H9 (cell line): ENCODE results near the gene NPAS2. TPM values are rescaled to one million over a fixed set of nuclear protein-coding genes. Genes with fewer than 3 reads are reported as not detected.

Experiments
- DNase-seq: peaks from one replicate; pipeline ENCODE4 v3.0.0-alpha.2; 2017
- H2AFZ ChIP-seq: one replicate; pipeline ENCODE4 v1.6.1; 2013; ENCODE audit warnings: mild to moderate bottlenecking, low read length, control low read depth, moderate library complexity
- H2AK5ac ChIP-seq: 2 replicates; pipeline ENCODE4 v1.6.1; 2013; ENCODE audit warnings: low read length, control low read depth, mixed read lengths; ENCODE audit not compliant: insufficient read length
- H2BK120ac ChIP-seq: one replicate; pipeline ENCODE4 v1.6.1; 2013; ENCODE audit warnings: low read depth, mild to moderate bottlenecking, low read length, control low read depth, inconsistent platforms; ENCODE audit not compliant: poor library complexity, severe bottlenecking
- H2BK12ac ChIP-seq: 2 replicates; pipeline ENCODE4 v1.6.1; 2013; ENCODE audit warnings: low read length, control low read depth, mixed read lengths, low read depth; ENCODE audit not compliant: insufficient read length
- H2BK15ac ChIP-seq: 2 replicates; pipeline ENCODE4 v1.6.1; 2013; ENCODE audit warnings: low read depth, low read length, control low read depth
- H2BK20ac ChIP-seq: one replicate; pipeline ENCODE4 v1.6.1; 2013; ENCODE audit warnings: low read depth, mild to moderate bottlenecking, low read length, control low read depth, inconsistent platforms; ENCODE audit not compliant: poor library complexity, severe bottlenecking
- H2BK5ac ChIP-seq: 2 replicates; pipeline ENCODE4 v1.6.1; 2013; ENCODE audit warnings: low read length, control low read depth, mixed read lengths; ENCODE audit not compliant: insufficient read length
- H3K14ac ChIP-seq: 2 replicates; pipeline ENCODE4 v1.6.1; 2013; ENCODE audit warnings: low read length, control low read depth; ENCODE audit not compliant: insufficient read depth
- H3K18ac ChIP-seq: 2 replicates; pipeline ENCODE4 v1.6.1; 2013; ENCODE audit warnings: low read depth, mild to moderate bottlenecking, mixed read lengths, low read length, control low read depth; ENCODE audit not compliant: insufficient read length
- H3K23ac ChIP-seq: 2 replicates; pipeline ENCODE4 v1.6.1; 2013; ENCODE audit warnings: low read length, control low read depth, mixed read lengths, low read depth; ENCODE audit not compliant: insufficient read length
- H3K23me2 ChIP-seq: 2 replicates; pipeline ENCODE4 v1.6.1; 2013; ENCODE audit warnings: low read depth, mild to moderate bottlenecking, mixed read lengths, low read length, control low read depth; ENCODE audit not compliant: insufficient read length, poor library complexity, severe bottlenecking
- H3K27ac ChIP-seq: 2 replicates; pipeline ENCODE4 v1.5.1; 2013; ENCODE audit warnings: low read length, control low read depth, mixed read lengths, low read depth; ENCODE audit not compliant: insufficient read length
- H3K27me3 ChIP-seq: 2 replicates; pipeline ENCODE4 v1.6.1; 2013; ENCODE audit warnings: low read length, control low read depth, inconsistent platforms; ENCODE audit not compliant: insufficient read depth
- H3K4ac ChIP-seq: 2 replicates; pipeline ENCODE4 v1.6.1; 2013; ENCODE audit warnings: low read depth, mild to moderate bottlenecking, control low read depth, inconsistent platforms, low read length, moderate library complexity
- H3K4me1 ChIP-seq: 2 replicates; pipeline ENCODE4 v1.6.1; 2013; ENCODE audit warnings: low read length, control low read depth, inconsistent platforms; ENCODE audit not compliant: insufficient read depth
- H3K4me2 ChIP-seq: 2 replicates; pipeline ENCODE4 v1.6.1; 2013; ENCODE audit warnings: low read length, control low read depth, mixed read lengths; ENCODE audit not compliant: insufficient read length, insufficient read depth
- H3K56ac ChIP-seq: 2 replicates; pipeline ENCODE4 v1.6.1; 2013; ENCODE audit warnings: low read depth, mild to moderate bottlenecking, mixed read lengths, low read length, control low read depth; ENCODE audit not compliant: insufficient read length
- H3K79me1 ChIP-seq: 2 replicates; pipeline ENCODE4 v1.6.1; 2013; ENCODE audit warnings: low read depth, mild to moderate bottlenecking, moderate library complexity, low read length, control low read depth, inconsistent platforms; ENCODE audit not compliant: insufficient read depth, poor library complexity, severe bottlenecking
- H3K79me2 ChIP-seq: 2 replicates; pipeline ENCODE4 v1.6.1; 2013; ENCODE audit warnings: low read length, control low read depth, inconsistent platforms; ENCODE audit not compliant: insufficient read depth
- H3K9ac ChIP-seq: 2 replicates; pipeline ENCODE4 v1.6.1; 2013; ENCODE audit warnings: low read length, control low read depth, mixed read lengths; ENCODE audit not compliant: insufficient read length; ENCODE audit errors: extremely low read depth
- H3K9me3 ChIP-seq: one replicate; pipeline ENCODE4 v1.6.1; 2013; ENCODE audit warnings: low read depth, low read length, inconsistent platforms; ENCODE audit not compliant: control insufficient read depth
- H3T11ph ChIP-seq: one replicate; pipeline ENCODE4 v1.6.1; 2013; ENCODE audit warnings: mild to moderate bottlenecking, low read length, control low read depth, inconsistent platforms
- H4K20me1 ChIP-seq: one replicate; pipeline ENCODE4 v1.6.1; 2013; ENCODE audit not compliant: control insufficient read depth, insufficient read length, insufficient read depth
- H4K5ac ChIP-seq: 2 replicates; pipeline ENCODE4 v1.6.1; 2013; ENCODE audit warnings: low read depth, mild to moderate bottlenecking, mixed read lengths, low read length, control low read depth; ENCODE audit not compliant: insufficient read length
- H4K8ac ChIP-seq: replicated peaks from 2 replicates; pipeline ENCODE4 v1.6.1; 2013; ENCODE audit warnings: low read length, control low read depth, mixed read lengths, low read depth; ENCODE audit not compliant: insufficient read length
- H4K91ac ChIP-seq: 2 replicates; pipeline ENCODE4 v1.6.1; 2013; ENCODE audit warnings: low read depth, mild to moderate bottlenecking, moderate library complexity, mixed read lengths, low read length, control low read depth; ENCODE audit not compliant: insufficient read length
- H3K27ac Mint-ChIP-seq, 3 experiments: 2 replicates in 2 of 3; 3 replicates in 1 of 3; pipeline ENCODE4 v1.8.0; 2020 to 2021; ENCODE audit warnings: mixed read lengths in 3 of 3, mild to moderate bottlenecking in 1 of 3, moderate library complexity in 1 of 3
- H3K27me3 Mint-ChIP-seq: 2 replicates; pipeline ENCODE4 v1.8.0; 2021; ENCODE audit warnings: low read depth, mild to moderate bottlenecking, moderate library complexity, mixed read lengths
- H3K36me3 Mint-ChIP-seq, 3 experiments: 2 replicates in 2 of 3; 3 replicates in 1 of 3; pipeline ENCODE4 v1.8.0; 2020 to 2021; ENCODE audit warnings: low read depth in 3 of 3, mixed read lengths in 3 of 3; ENCODE audit not compliant: insufficient read depth in 1 of 3
- H3K4me1 Mint-ChIP-seq, 2 experiments: 2 replicates each; pipeline ENCODE4 v1.8.0; 2020; ENCODE audit warnings: mixed read lengths in 2 of 2
- H3K4me3 Mint-ChIP-seq, 2 experiments: 2 replicates in 1 of 2; 3 replicates in 1 of 2; pipeline ENCODE4 v1.8.0; 2020 to 2021; ENCODE audit warnings: mild to moderate bottlenecking in 2 of 2, mixed read lengths in 2 of 2, moderate library complexity in 1 of 2
- H3K9me3 Mint-ChIP-seq, 2 experiments: 2 replicates in 1 of 2; 3 replicates in 1 of 2; pipeline ENCODE4 v1.8.0; 2020; ENCODE audit warnings: mild to moderate bottlenecking in 2 of 2, mixed read lengths in 2 of 2, moderate library complexity in 1 of 2
- whole genome bisulfite sequencing: extraction: QIAGEN DNeasy Blood & Tissue Kit; methylation state at CpG from one replicate; pipeline ENCODE4 v1.1.7; 2013; ENCODE audit warnings: missing lambda C conversion rate, low lambda C conversion rate, mixed read lengths; ENCODE audit not compliant: insufficient read length; ENCODE audit errors: extremely low coverage; 5-methylcytosine and 5-hydroxymethylcytosine counted together
- total RNA-seq: library from RNA; stranded (reverse); gene quantifications from 2 replicates; pipeline ENCODE4 v1.2.1, GENCODE V29; 2021
- TF ChIP-seq, protein P1 (sequence below): fragments of 200-600 bp; sonication (generic); conservative IDR thresholded peaks from 3 replicates; pipeline ENCODE4 v1.8.0; 2021; ENCODE audit warnings: antibody characterized with exemption, mild to moderate bottlenecking

Gene NPAS2
- total RNA-seq, 1 experiment from 2014 or later = 1.3 TPM

DNA sequence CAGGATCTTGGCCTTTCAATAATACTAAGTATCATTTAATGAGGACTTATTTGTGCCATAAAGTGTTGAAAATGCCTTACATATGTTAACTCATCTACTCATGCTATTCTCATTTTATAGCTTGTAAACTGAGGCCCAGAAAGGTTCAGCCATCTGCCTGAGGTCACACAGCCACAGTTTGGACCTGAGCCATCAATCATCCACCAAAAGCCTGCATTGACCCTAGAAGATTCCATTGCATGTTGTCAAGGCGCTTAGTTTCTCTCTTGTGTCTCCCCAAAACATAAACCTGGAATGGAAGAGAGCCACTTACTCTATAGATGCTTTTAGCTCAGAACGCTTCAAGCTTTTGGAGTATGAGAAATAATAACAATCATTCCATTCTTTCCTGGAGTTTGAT lies 26.8 kb downstream of the NPAS2 start:
- DNase-seq = no peak
- H3K18ac ChIP-seq = no peak overlapping the region
- TF ChIP-seq, protein P1, sequence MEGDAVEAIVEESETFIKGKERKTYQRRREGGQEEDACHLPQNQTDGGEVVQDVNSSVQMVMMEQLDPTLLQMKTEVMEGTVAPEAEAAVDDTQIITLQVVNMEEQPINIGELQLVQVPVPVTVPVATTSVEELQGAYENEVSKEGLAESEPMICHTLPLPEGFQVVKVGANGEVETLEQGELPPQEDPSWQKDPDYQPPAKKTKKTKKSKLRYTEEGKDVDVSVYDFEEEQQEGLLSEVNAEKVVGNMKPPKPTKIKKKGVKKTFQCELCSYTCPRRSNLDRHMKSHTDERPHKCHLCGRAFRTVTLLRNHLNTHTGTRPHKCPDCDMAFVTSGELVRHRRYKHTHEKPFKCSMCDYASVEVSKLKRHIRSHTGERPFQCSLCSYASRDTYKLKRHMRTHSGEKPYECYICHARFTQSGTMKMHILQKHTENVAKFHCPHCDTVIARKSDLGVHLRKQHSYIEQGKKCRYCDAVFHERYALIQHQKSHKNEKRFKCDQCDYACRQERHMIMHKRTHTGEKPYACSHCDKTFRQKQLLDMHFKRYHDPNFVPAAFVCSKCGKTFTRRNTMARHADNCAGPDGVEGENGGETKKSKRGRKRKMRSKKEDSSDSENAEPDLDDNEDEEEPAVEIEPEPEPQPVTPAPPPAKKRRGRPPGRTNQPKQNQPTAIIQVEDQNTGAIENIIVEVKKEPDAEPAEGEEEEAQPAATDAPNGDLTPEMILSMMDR = no peak
- H3K4me3 Mint-ChIP-seq = no peak overlapping the region
- peaks cover 2% of the 10 kb centered on the region for H3K27me3 Mint-ChIP-seq
- no peak overlapping the region for H3K4me2 ChIP-seq
- H4K5ac ChIP-seq = no peak overlapping the region
- H3K9me3 ChIP-seq = no peaks in the 10 kb centered on the region
- no peak overlapping the region for H4K91ac ChIP-seq
- no peaks in the 10 kb centered on the region for H3K79me1 ChIP-seq
- no peak overlapping the region for H3K23ac ChIP-seq
- no peak overlapping the region for H3K9ac ChIP-seq
- no CpG with 5 or more reads among the region's 2 CpGs for whole genome bisulfite sequencing
- H3K27me3 ChIP-seq = no peaks in the 10 kb centered on the region
- H3T11ph ChIP-seq = no peak overlapping the region
- H3K4me1 ChIP-seq = no peaks in the 10 kb centered on the region
- no peak overlapping the region for H3K56ac ChIP-seq
- no peaks in the 10 kb centered on the region for H3K23me2 ChIP-seq
- peaks cover 0 to 3% of the 10 kb centered on the region in 2 experiments; a peak in 1 of 4 replicates for H3K4me1 Mint-ChIP-seq
- no peak overlapping the region for H3K4ac ChIP-seq
- H3K14ac ChIP-seq = no peak overlapping the region
- no peak overlapping the region for H2BK5ac ChIP-seq
- no peak overlapping the region for H4K8ac ChIP-seq
- no peaks in the 10 kb centered on the region; a peak in 2 of 5 replicates for H3K9me3 Mint-ChIP-seq
- no peak overlapping the region for H2AFZ ChIP-seq
- H3K27ac Mint-ChIP-seq = no peak overlapping the region
- no peaks in the 10 kb centered on the region for H3K36me3 Mint-ChIP-seq
- no peak overlapping the region for H2BK120ac ChIP-seq
- no peak overlapping the region for H2BK12ac ChIP-seq
- no peak overlapping the region for H2AK5ac ChIP-seq
- no peak overlapping the region for H2BK15ac ChIP-seq
- H2BK20ac ChIP-seq = no peak overlapping the region
- no peak overlapping the region for H3K27ac ChIP-seq
- H4K20me1 ChIP-seq = no peaks in the 10 kb centered on the region
- H3K79me2 ChIP-seq = no peaks in the 10 kb centered on the region
